Measurements from ENCODE around the gene SFT2D3. TPM values are rescaled to one million over a fixed set of nuclear protein-coding genes. Genes with fewer than 3 reads are reported as not detected.

Gene SFT2D3, protein sequence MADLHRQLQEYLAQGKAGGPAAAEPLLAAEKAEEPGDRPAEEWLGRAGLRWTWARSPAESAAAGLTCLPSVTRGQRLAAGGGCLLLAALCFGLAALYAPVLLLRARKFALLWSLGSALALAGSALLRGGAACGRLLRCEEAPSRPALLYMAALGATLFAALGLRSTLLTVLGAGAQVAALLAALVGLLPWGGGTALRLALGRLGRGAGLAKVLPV
- total RNA-seq = 4.1 and 5.3 TPM in 2 replicates

DNA sequence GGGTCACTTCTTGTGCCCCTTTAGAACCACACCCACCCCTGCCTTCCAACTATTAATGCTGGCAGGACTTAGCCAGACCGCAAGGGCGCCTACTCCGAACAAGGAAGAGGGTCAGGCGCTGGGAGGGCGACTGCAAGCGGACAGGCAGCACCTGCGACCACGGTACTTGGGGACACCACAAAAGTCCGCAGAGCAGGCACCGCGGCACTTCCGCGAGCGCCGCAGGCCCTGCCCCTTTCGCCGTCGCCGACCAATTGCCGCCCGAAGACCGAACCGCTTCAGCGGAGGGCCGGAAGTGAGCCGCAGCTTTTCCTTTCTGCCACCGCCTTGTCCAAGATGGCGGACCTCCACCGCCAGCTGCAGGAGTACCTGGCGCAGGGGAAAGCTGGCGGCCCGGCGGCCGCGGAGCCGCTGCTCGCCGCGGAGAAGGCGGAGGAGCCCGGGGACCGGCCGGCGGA, at the start of gene SFT2D3:
TSS of gene SFT2D3 (plus strand) at position 305 of the 458 bp plus-strand sequence. CDS start at position 337, 32 bp downstream.

GRCh38 chr2:127675331-127676261, 25.7 kb upstream of the SFT2D3 start, which contains the start of gene LIMS2:
Gene LIMS2 (minus strand): TSS chr2:127675530. CDS start chr2:127675024, 506 bp downstream.

Other genes starting within 250 kb of the SFT2D3 start
- gene IWS1, start 175.0 kb upstream of the SFT2D3 start, total RNA-seq = 35.6 and 53.1 TPM in 2 replicates
- gene MYO7B, start 165.8 kb upstream of the SFT2D3 start, total RNA-seq = 0.09 and 0.59 TPM in 2 replicates
- not detected in 2 replicates for gene GPR17, start 55.3 kb upstream of the SFT2D3 start, total RNA-seq
- 2.6 and 6.8 TPM in 2 replicates for gene LIMS2, start 26.0 kb upstream of the SFT2D3 start, total RNA-seq
- gene WDR33, start 109.7 kb downstream of the SFT2D3 start, total RNA-seq = 23.2 and 41.7 TPM in 2 replicates
- gene POLR2D, start 156.7 kb downstream of the SFT2D3 start, total RNA-seq = 22.3 and 31.9 TPM in 2 replicates
- gene AMMECR1L, start 184.5 kb downstream of the SFT2D3 start, total RNA-seq = 19.3 and 26.2 TPM in 2 replicates